ENCODE measurements around the gene UQCRC2. TPM values are rescaled to one million over a fixed set of nuclear protein-coding genes. Genes with fewer than 3 reads are reported as not detected.

UQCRC2 gene
- polyA plus RNA-seq, 1 donor (not counting 4 experiments of a cell fraction or from before 2014, with no cell fraction given): 255 TPM

GRCh38 chr16:21991621-21992020 is 38.5 kb downstream of the UQCRC2 start:
- Histone ChIP-seq H3K9me3 (ENCODE audit: control insufficient read depth, low read depth, low read length) (no peaks in the 10 kb centered on the region), H4K20me1 (ENCODE audit: control insufficient read depth, extremely low read depth, insufficient read depth, low read length) (no peaks in the 10 kb centered on the region), H3K9me1 (ENCODE audit: control insufficient read depth, extremely low read depth, insufficient read depth, low read length) (no peaks in the 10 kb centered on the region), H3K4me1 (ENCODE audit: control insufficient read depth, extremely low read depth, insufficient read depth, low read length) (no peaks in the 10 kb centered on the region), H3K27ac (ENCODE audit: control insufficient read depth, insufficient read depth, low read length) (no peak overlapping the region), H2AFZ (ENCODE audit: control insufficient read depth, low read length) (no peak overlapping the region), H3K4me2 (ENCODE audit: control insufficient read depth, extremely low read depth, insufficient read depth, low read depth, low read length) (no peak overlapping the region), H3K4me3 (ENCODE audit: control insufficient read depth in 2 of 3, extremely low read depth in 1 of 3, insufficient read depth in 2 of 3, low read depth in 1 of 3, low read length in 3 of 3) (no peak overlapping the region), H3K36me3 (ENCODE audit: control insufficient read depth in 2 of 2, extremely low read depth in 1 of 2, insufficient read depth in 2 of 2, low read length in 2 of 2) (peaks cover 0 to 2% of the 10 kb centered on the region in 2 experiments), H3K9ac (ENCODE audit: control insufficient read depth, extremely low read depth, insufficient read depth, low read length) (no peak overlapping the region), H3K79me2 (ENCODE audit: control insufficient read depth, insufficient read depth, low read length) (no peaks in the 10 kb centered on the region), H3K27me3 (ENCODE audit: control insufficient read depth, extremely low read depth, insufficient read depth, low read length) (no peaks in the 10 kb centered on the region)
- DNase-seq (ENCODE audit: low read depth, low spot score): no peak
- dilution Hi-C loops (cut with MboI; ENCODE audit: extremely low pct_ligation_motif_present, low sequenced_read_pairs): no loop called here
- FAIRE-seq: no peak
- TF ChIP-seq EZH2 (IDR thresholded peaks at IDR 0.05; ENCODE audit: low read length) (no peak), CTCF (optimal IDR thresholded peaks at IDR 0.05 in 1 of 3, IDR thresholded peaks at IDR 0.05 in 1 of 3, conservative IDR thresholded peaks at IDR 0.05 in 1 of 3; ENCODE audit: extremely low read depth in 1 of 3, insufficient read depth in 2 of 3, low read length in 3 of 3) (no peak)

- Histone ChIP-seq H4K20me1 (ENCODE audit: control insufficient read depth, extremely low read depth, insufficient read depth, low read length) (no peaks in the 10 kb centered on the region), H3K4me2 (ENCODE audit: control insufficient read depth, extremely low read depth, insufficient read depth, low read depth, low read length) (no peak overlapping the region), H3K9me3 (ENCODE audit: control insufficient read depth, low read depth, low read length) (no peaks in the 10 kb centered on the region), H3K9ac (ENCODE audit: control insufficient read depth, extremely low read depth, insufficient read depth, low read length) (no peak overlapping the region), H3K9me1 (ENCODE audit: control insufficient read depth, extremely low read depth, insufficient read depth, low read length) (no peaks in the 10 kb centered on the region), H3K4me1 (ENCODE audit: control insufficient read depth, extremely low read depth, insufficient read depth, low read length) (peaks cover 8% of the 10 kb centered on the region), H3K27ac (ENCODE audit: control insufficient read depth, insufficient read depth, low read length) (no peak overlapping the region), H3K36me3 (ENCODE audit: control insufficient read depth in 2 of 2, extremely low read depth in 1 of 2, insufficient read depth in 2 of 2, low read length in 2 of 2) (no peaks in the 10 kb centered on the region), H3K4me3 (ENCODE audit: control insufficient read depth in 2 of 3, extremely low read depth in 1 of 3, insufficient read depth in 2 of 3, low read depth in 1 of 3, low read length in 3 of 3) (no peak overlapping the region), H2AFZ (ENCODE audit: control insufficient read depth, low read length) (no peak overlapping the region), H3K27me3 (ENCODE audit: control insufficient read depth, extremely low read depth, insufficient read depth, low read length) (no peaks in the 10 kb centered on the region), H3K79me2 (ENCODE audit: control insufficient read depth, insufficient read depth, low read length) (no peaks in the 10 kb centered on the region)
- TF ChIP-seq CTCF (optimal IDR thresholded peaks at IDR 0.05 in 1 of 3, IDR thresholded peaks at IDR 0.05 in 1 of 3, conservative IDR thresholded peaks at IDR 0.05 in 1 of 3; ENCODE audit: extremely low read depth in 1 of 3, insufficient read depth in 2 of 3, low read length in 3 of 3): no peak
- TF ChIP-seq EZH2 (IDR thresholded peaks at IDR 0.05; ENCODE audit: low read length): no peak
- DNase-seq (ENCODE audit: low read depth, low spot score) (no peak), FAIRE-seq (no peak)
- dilution Hi-C loops (cut with MboI; ENCODE audit: extremely low pct_ligation_motif_present, low sequenced_read_pairs): no loop called here
Measured at GRCh38 chr16:21994856-21995465, 41.8 kb downstream of the UQCRC2 start.
